Erythroblast (primary cell): Measurements from ENCODE around the gene MAJIN.
A peak's percentile ranks its signal among the peaks of the same experiment; 100 is the strongest.
"Not testable (repeated sequence)": the region's sequence is repeated elsewhere in the genome, so short reads cannot be mapped to it uniquely, and the experiment has no call there.

Source experiments
- DNase-seq, 2 experiments: peaks; one replicate each; lab custom pipeline; 2025; lab: John Stamatoyannopoulos, UW
- GATA1 ChIP-seq: IDR thresholded peaks from 2 replicates; pipeline ENCODE4 v1.6.1; 2011; ENCODE audit warnings: low read depth, mild to moderate bottlenecking, control low read depth, low read length, moderate library complexity
- POLR2A ChIP-seq: IDR thresholded peaks from 2 replicates; pipeline ENCODE4 v1.6.1; 2011; ENCODE audit warnings: mild to moderate bottlenecking, low read length

MAJIN gene

GRCh38 chr11:64999478-64999877, 27.6 kb upstream of the MAJIN start:
- no peak for TF ChIP-seq POLR2A
- no peak for TF ChIP-seq GATA1

GRCh38 chr11:64998690-64999431, 27.0 kb upstream of the MAJIN start:
- TF ChIP-seq POLR2A (no peak), GATA1 (no peak)
- DNase-seq: no peak

More at GRCh38 chr11:64999478-64999877, 27.6 kb upstream of the MAJIN start:
- DNase-seq: no peak

GRCh38 chr11:64998141-64998540, 26.2 kb upstream of the MAJIN start:
- TF ChIP-seq POLR2A (no peak), GATA1 (no peak)
- peak in 1 of 2 experiments; percentile 20 for DNase-seq

DNA sequence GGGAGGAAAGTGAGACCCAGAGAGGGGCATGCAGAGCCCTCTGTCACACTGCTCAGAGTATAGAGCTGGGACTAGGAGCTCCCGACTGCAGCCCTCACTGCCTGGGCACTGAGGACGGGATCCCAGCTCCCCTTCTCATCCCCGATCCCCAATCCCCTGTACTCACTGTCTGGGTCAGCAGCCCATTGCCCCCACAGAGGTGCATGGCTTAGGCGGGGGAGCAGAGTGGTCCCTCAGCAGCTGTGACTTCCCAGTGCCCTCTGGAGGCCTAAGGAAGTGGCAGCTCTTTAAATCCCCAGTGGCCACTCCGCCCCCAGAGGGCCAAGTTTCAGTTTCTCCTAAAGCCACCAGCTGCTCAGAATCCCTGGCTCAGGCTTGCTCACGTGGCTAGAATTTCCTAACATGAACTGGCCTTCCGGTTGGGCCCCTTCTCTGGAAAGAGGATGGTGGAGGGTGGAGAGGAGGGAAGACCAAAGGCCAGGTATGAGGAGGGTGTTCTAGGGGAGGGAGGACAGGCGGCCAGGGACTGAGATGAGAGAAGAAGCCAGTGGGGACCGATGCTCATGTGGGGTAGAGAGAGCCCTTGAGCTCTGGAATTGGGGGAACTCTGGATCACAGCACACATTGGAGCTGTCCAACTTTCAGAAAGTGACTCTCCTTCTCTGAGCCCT, 24.9 kb upstream of the MAJIN start, which contains the start of gene BATF2:
BATF2 (minus strand) TSS at position 262 of the 671 bp plus-strand sequence; CDS start at position 205, 57 bp downstream.
- DNase-seq: peak; percentile 42 to 57
- no peak for TF ChIP-seq POLR2A
- no peak for TF ChIP-seq GATA1

DNA sequence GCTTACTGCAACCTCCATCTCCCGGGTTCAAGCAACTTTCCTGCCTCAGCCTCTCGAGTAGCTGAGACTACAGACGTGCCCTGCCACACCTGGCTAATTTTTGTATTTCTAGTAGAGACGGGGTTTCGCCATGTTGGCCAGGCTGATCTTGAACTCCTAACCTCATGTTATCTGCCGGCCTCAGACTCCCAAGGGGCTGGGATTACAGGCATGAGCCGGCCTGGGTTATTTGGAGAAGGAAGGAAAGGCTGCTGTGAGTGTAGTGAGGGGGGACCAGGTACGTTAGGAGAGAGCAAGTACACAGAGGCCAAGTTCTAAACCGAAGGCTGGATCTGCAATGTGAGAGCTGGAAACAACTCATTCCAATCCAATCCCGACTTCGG, 24.4 kb upstream of the MAJIN start:
- DNase-seq: no peak

DNA sequence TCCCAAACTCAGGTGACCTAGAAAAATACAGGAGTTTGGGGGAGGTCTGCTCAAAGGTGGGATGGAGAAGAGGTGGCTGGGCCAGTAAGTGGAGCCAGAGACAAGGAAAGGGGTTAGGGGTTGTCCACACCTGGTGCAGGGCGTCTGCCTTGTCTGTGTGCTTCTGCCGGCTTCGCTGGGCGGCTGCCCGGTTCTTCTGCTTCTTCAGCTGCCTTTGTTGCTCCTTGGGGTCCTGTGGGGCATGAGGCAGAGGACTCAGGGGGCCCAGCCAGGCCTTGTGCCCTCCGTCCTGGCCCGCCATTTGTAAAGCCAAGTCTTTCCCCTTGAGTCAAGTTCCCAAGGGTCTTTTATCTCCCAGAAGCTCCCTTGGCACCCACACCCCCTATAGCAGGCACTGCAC, 22.4 kb upstream of the MAJIN start:
- no peak for TF ChIP-seq GATA1
- TF ChIP-seq POLR2A: no peak
- no peak for DNase-seq

More for the DNA sequence above, 24.4 kb upstream of the MAJIN start:
- TF ChIP-seq POLR2A: no peak
- no peak for TF ChIP-seq GATA1

- TF ChIP-seq GATA1 (no peak), POLR2A (no peak)
Observed at GRCh38 chr11:64990222-64990923, 18.5 kb upstream of the MAJIN start.

GRCh38 chr11:64989416-64989815, 17.5 kb upstream of the MAJIN start:
- TF ChIP-seq POLR2A: no peak
- no peak for TF ChIP-seq GATA1
- no peak for DNase-seq

More at GRCh38 chr11:64990222-64990923, 18.5 kb upstream of the MAJIN start:
- no peak for DNase-seq

DNA sequence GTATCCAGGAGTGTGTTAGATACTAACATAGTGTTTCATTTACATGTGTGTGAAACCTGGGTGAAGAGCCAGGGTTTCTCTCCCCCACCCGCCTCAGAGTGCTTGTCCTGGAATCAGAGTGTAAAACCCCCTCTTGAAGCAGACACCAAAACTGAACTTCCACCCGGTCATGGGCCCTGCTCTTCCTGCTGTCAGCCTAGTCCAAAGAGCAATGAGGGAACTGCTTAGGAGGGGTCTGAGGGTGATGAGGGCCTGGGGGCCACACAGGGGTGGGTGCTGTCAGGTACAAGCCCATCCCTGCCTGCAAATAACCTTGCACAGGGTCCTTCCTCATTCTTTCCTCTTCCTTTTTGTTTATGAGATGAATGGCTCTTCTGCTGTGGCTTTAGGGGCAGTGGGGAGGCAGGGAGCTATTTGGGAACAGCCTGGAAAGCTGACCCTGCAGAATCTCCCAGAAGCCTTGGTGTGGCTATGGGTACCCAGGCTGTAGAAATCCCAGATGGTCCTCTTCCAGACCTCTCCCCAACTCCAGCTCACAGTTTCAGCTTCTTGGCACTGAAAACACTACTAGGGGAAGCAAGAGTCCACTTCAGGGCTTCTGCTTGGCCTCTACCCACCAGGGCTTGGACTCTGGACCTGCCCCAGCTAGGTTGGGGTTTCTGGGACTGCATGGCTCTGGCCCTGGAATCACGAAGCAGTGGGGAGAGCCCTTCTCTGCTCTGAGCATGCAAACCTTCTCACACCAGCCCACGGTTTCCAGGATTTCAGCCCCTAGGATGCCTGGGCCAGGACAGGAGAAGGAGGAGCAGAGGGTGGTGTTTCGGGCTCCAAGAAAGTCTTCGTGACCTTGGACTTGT, 16.3 kb upstream of the MAJIN start:
- no peak for DNase-seq
- TF ChIP-seq GATA1 (no peak), POLR2A (no peak)

DNA sequence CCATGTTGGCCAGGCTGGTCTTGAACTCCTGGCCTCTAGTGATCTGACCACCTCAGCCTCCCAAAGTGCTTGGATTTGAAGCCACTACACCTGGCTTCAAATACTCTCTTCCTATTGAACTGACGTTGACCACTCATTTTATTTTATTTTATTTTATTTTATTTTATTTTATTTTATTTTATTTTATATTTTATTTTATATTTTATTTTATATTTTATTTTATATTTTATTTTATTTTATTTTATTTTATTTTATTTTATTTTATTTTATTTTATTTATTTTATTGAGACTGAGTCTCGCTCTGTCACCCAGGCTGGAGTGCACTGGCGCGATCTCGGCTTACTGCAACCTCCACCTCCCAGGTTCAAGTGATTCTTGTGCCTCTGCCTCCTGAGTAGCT, 11.4 kb upstream of the MAJIN start:
- DNase-seq: not testable (repeated sequence)

DNA sequence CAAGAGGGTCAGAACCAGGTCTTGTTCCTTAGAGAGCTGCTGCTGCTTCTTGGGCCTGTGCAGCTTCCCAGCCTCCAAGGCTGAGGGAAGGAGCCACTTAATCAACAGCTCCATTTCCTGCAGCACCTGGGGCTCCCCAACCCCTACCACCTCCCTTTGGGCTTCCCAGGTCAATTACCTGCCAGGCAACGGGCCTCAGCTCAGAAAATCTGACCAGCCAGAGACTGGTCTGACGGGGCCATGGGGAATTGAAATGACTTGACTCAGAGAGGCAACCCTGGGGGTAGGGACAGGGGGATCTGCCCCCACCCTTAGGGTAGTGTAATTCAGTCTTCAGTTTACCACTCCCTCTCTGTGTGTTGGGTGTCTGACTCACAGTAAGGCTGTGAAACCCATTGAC, 4.7 kb upstream of the MAJIN start:
- no peak for DNase-seq
- TF ChIP-seq POLR2A (no peak), GATA1 (no peak)

DNA sequence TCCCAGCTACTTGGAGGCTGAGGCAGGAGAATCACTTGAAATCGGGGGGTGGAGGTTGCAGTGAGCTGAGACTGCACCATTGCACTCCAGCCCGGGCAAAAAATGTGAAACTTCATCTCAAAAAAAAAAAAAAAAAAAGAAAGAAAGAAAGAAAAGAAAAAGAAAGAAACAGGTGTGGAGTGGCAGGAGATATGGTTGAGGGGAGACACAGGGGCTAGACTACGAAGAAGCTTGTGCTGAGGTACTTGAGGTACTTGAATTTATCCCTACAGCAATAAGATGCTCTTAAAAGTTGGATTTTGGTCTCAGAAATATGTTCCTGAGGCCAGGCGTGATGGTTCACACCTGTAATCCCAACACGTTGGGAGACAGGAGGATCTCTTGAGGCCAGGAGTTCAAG, 2.2 kb upstream of the MAJIN start:
- TF ChIP-seq GATA1 (no peak), POLR2A (no peak)
- DNase-seq: no peak

- TF ChIP-seq POLR2A: no peak
- TF ChIP-seq GATA1: no peak
- no peak for DNase-seq
Observed at GRCh38 chr11:64970731-64971151, 1.2 kb downstream of the MAJIN start.
